ENCODE results near the gene HUNK. TPM values are rescaled to one million over a fixed set of nuclear protein-coding genes. Genes with fewer than 3 reads are reported as not detected.

Gene HUNK
- total RNA-seq, 1 experiment from 2014 or later, result 7.0 TPM

- H3K9me3 Mint-ChIP-seq, result peaks cover 29% of the 10 kb centered on the region
- TF ChIP-seq KAT7 (CRISPR knock-in tag; IDR thresholded peaks at IDR 0.05; ENCODE audit: borderline replicate concordance) (no peak), PRDM15 (CRISPR knock-in tag; IDR thresholded peaks at IDR 0.05) (no peak), CDX4 (CRISPR knock-in tag; IDR thresholded peaks at IDR 0.05; ENCODE audit: borderline replicate concordance) (no peak), TCF7 (CRISPR knock-in tag; IDR thresholded peaks at IDR 0.05; ENCODE audit: low read depth) (no peak), HMGA2 (CRISPR knock-in tag; IDR thresholded peaks at IDR 0.05) (no peak), OVOL2 (CRISPR knock-in tag; IDR thresholded peaks at IDR 0.05; ENCODE audit: borderline replicate concordance) (no peak), ZNF219 (CRISPR knock-in tag; IDR thresholded peaks at IDR 0.05; ENCODE audit: borderline replicate concordance) (no peak), ZNF416 (CRISPR knock-in tag; IDR thresholded peaks at IDR 0.05) (no peak), HMGXB4 (CRISPR knock-in tag; IDR thresholded peaks at IDR 0.05) (no peak), RORB (CRISPR knock-in tag; IDR thresholded peaks at IDR 0.05) (no peak), FOXP4 (CRISPR knock-in tag; IDR thresholded peaks at IDR 0.05) (no peak), ZNF532 (CRISPR knock-in tag; IDR thresholded peaks at IDR 0.05; ENCODE audit: borderline replicate concordance) (no peak), CTCF (IDR thresholded peaks at IDR 0.05) (no peak), USF2 (CRISPR knock-in tag; IDR thresholded peaks at IDR 0.05) (no peak), GTF2I (CRISPR knock-in tag; conservative IDR thresholded peaks at IDR 0.05) (no peak), FOXK1 (CRISPR knock-in tag; IDR thresholded peaks at IDR 0.05) (no peak)
- H3K27ac Mint-ChIP-seq, result no peak overlapping the region
- H3K36me3 Mint-ChIP-seq, result no peaks in the 10 kb centered on the region; the same call in 1 of the 2 replicates
- DNase-seq (ENCODE audit: low spot score) (no peak), ATAC-seq (no peak)
- H3K4me1 Mint-ChIP-seq, result no peaks in the 10 kb centered on the region
- no peak overlapping the region for H3K4me3 Mint-ChIP-seq
- ChIA-PET CTCF (no interaction called here), POLR2A (no interaction called here)
- H3K27me3 Mint-ChIP-seq (ENCODE audit: low read depth), result no peaks in the 10 kb centered on the region; the same call in 1 of the 2 replicates
Measured at GRCh38 chr21:32030146-32030652, 157.4 kb downstream of the HUNK start.
